Central memory CD4-positive, alpha-beta T cell (primary cell): ENCODE measurements around the gene GNA12.
"Not testable (repeated sequence)": the region's sequence is repeated elsewhere in the genome, so short reads cannot be mapped to it uniquely, and the experiment has no call there.

Source experiments
- DNase-seq: peaks from one replicate; pipeline ENCODE4 v3.0.0; 2022

GNA12 gene

GRCh38 chr7:2687881-2688318, 156.2 kb downstream of the GNA12 start, which contains the start of gene AMZ1:
AMZ1 (plus strand) TSS chr7:2688202; CDS start chr7:2700452, 12,250 bp downstream.
- no peak for DNase-seq

GRCh38 chr7:2687338-2687869, 156.7 kb downstream of the GNA12 start:
- no peak for DNase-seq

GRCh38 chr7:2686101-2686500, 158.0 kb downstream of the GNA12 start:
- no peak for DNase-seq

GRCh38 chr7:2684501-2684900, 159.6 kb downstream of the GNA12 start:
- DNase-seq, result no peak

- DNase-seq, result no peak
These were observed 161.9 kb downstream of the GNA12 start for GRCh38 chr7:2681929-2682799.

- DNase-seq, result no peak
These were observed 163.2 kb downstream of the GNA12 start for GRCh38 chr7:2680792-2681490.

- no peak for DNase-seq
These were observed 163.9 kb downstream of the GNA12 start for GRCh38 chr7:2680256-2680655.

GRCh38 chr7:2679135-2680127, 164.7 kb downstream of the GNA12 start:
- DNase-seq, result not testable (repeated sequence)

- DNase-seq, result not testable (repeated sequence)
These were observed 165.7 kb downstream of the GNA12 start for GRCh38 chr7:2678454-2678853.
